ENCODE results near the gene PDE4D.

- TF ChIP-seq, protein P1, sequence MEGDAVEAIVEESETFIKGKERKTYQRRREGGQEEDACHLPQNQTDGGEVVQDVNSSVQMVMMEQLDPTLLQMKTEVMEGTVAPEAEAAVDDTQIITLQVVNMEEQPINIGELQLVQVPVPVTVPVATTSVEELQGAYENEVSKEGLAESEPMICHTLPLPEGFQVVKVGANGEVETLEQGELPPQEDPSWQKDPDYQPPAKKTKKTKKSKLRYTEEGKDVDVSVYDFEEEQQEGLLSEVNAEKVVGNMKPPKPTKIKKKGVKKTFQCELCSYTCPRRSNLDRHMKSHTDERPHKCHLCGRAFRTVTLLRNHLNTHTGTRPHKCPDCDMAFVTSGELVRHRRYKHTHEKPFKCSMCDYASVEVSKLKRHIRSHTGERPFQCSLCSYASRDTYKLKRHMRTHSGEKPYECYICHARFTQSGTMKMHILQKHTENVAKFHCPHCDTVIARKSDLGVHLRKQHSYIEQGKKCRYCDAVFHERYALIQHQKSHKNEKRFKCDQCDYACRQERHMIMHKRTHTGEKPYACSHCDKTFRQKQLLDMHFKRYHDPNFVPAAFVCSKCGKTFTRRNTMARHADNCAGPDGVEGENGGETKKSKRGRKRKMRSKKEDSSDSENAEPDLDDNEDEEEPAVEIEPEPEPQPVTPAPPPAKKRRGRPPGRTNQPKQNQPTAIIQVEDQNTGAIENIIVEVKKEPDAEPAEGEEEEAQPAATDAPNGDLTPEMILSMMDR (IDR thresholded peaks at IDR 0.05): no peak
- no peak for TF ChIP-seq POLR2A (IDR thresholded peaks at IDR 0.05)
These were observed 713.0 kb downstream of the PDE4D start for GRCh38 chr5:59180515-59180914.

Measured in heart left ventricle (tissue), 13 donors.